ENCODE data around the gene LMX1B. TPM values are rescaled to one million over a fixed set of nuclear protein-coding genes. Genes with fewer than 3 reads are reported as not detected.

LMX1B gene
- total RNA-seq, 1 donor from 2014 or later = 0.26 TPM

DNA sequence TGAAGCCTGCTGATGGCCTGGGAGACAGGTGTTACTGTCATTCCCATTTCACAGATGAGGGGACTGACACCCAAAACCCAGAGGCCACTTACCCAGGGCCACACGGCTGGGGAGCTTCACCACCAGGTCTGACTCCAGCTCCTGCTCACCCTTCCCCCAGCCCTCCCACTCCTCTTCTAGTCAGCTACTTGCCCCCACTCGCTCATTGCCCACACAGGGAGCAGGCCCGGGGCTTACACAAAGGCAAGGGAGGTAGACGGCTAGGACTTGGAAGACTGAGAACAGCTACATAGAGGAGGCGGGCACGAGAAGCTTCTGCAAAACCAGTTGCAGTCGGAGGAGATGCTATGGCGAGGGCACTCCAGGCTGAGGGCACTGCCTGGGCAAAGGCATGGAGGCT, 21.3 kb downstream of the LMX1B start:
- no peak for DNase-seq (ENCODE audit: low spot score)
- no peaks in the 10 kb centered on the region for H3K9me3 Mint-ChIP-seq (ENCODE audit: unreplicated experiment)
- TF ChIP-seq, protein P1, sequence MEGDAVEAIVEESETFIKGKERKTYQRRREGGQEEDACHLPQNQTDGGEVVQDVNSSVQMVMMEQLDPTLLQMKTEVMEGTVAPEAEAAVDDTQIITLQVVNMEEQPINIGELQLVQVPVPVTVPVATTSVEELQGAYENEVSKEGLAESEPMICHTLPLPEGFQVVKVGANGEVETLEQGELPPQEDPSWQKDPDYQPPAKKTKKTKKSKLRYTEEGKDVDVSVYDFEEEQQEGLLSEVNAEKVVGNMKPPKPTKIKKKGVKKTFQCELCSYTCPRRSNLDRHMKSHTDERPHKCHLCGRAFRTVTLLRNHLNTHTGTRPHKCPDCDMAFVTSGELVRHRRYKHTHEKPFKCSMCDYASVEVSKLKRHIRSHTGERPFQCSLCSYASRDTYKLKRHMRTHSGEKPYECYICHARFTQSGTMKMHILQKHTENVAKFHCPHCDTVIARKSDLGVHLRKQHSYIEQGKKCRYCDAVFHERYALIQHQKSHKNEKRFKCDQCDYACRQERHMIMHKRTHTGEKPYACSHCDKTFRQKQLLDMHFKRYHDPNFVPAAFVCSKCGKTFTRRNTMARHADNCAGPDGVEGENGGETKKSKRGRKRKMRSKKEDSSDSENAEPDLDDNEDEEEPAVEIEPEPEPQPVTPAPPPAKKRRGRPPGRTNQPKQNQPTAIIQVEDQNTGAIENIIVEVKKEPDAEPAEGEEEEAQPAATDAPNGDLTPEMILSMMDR (IDR thresholded peaks at IDR 0.05; ENCODE audit: unreplicated experiment) = no peak
- no peak overlapping the region for H3K27ac Mint-ChIP-seq (ENCODE audit: unreplicated experiment)
- no peaks in the 10 kb centered on the region for H3K36me3 Mint-ChIP-seq (ENCODE audit: low read depth, unreplicated experiment)
- no peak overlapping the region for H3K4me3 Mint-ChIP-seq (ENCODE audit: unreplicated experiment)
- H3K27me3 Mint-ChIP-seq (ENCODE audit: unreplicated experiment) = peaks cover 37% of the 10 kb centered on the region
- peaks cover 2% of the 10 kb centered on the region for H3K4me1 Mint-ChIP-seq (ENCODE audit: unreplicated experiment)

DNA sequence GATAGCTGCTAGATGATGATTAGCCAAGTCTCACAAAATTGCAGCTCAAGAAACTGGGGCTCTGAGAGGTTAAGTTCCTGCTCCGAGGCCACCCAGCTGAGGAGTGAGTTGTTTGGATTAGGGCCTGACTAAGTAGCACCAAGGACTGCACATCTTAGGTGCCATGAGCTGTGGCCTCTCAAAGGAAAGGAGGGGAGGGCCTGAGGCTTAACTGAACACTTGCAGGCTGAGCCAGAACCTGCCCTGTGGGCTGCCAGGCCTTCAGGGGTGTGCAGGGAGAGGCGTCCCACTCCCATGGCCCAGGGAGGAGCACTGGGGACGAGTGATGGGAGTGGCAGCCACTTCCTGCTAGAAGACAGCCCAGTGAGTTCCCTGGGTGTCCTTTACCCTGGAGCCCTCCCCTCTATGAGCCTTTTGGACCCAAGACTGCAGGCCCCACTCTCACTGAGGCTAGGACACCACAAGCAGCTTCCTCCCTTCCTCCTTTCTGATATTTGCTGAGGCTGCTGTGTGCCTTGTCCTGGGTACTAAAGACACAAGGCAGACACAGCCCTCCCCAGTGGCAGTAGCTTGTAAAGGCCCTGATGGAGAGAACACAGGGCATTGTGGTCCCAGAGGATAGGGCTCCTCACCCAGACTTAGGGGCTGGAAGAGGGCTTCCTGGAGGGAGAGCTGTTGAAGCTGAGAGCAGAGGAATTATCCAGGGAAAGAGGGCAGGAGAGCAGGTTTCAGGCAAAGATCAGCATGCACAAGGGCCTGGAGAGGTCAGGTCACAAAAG, 22.1 kb downstream of the LMX1B start:
- Mint-ChIP-seq H3K27me3 (ENCODE audit: unreplicated experiment) (peaks cover 41% of the 10 kb centered on the region), H3K9me3 (ENCODE audit: unreplicated experiment) (no peaks in the 10 kb centered on the region), H3K4me3 (ENCODE audit: unreplicated experiment) (no peak overlapping the region), H3K36me3 (ENCODE audit: low read depth, unreplicated experiment) (no peaks in the 10 kb centered on the region), H3K4me1 (ENCODE audit: unreplicated experiment) (peaks cover 2% of the 10 kb centered on the region), H3K27ac (ENCODE audit: unreplicated experiment) (no peak overlapping the region)
- TF ChIP-seq, protein P1 (IDR thresholded peaks at IDR 0.05; ENCODE audit: unreplicated experiment) = no peak
- no peak for DNase-seq (ENCODE audit: low spot score)

GRCh38 chr9:126636983-126637798, 23.5 kb downstream of the LMX1B start:
- TF ChIP-seq, protein P1 (IDR thresholded peaks at IDR 0.05; ENCODE audit: unreplicated experiment) = no peak
- H3K36me3 Mint-ChIP-seq (ENCODE audit: low read depth, unreplicated experiment) = no peaks in the 10 kb centered on the region
- no peak for DNase-seq (ENCODE audit: low spot score)
- peaks cover 40% of the 10 kb centered on the region for H3K27me3 Mint-ChIP-seq (ENCODE audit: unreplicated experiment)
- peaks cover 2% of the 10 kb centered on the region for H3K4me1 Mint-ChIP-seq (ENCODE audit: unreplicated experiment)
- H3K9me3 Mint-ChIP-seq (ENCODE audit: unreplicated experiment) = no peaks in the 10 kb centered on the region
- no peak overlapping the region for H3K27ac Mint-ChIP-seq (ENCODE audit: unreplicated experiment)
- H3K4me3 Mint-ChIP-seq (ENCODE audit: unreplicated experiment) = no peak overlapping the region

GRCh38 chr9:126638571-126639132, 24.9 kb downstream of the LMX1B start:
- H3K27me3 Mint-ChIP-seq (ENCODE audit: unreplicated experiment) = peaks cover 37% of the 10 kb centered on the region
- no peaks in the 10 kb centered on the region for H3K9me3 Mint-ChIP-seq (ENCODE audit: unreplicated experiment)
- no peak for DNase-seq (ENCODE audit: low spot score)
- TF ChIP-seq, protein P1 (IDR thresholded peaks at IDR 0.05; ENCODE audit: unreplicated experiment) = no peak
- H3K4me1 Mint-ChIP-seq (ENCODE audit: unreplicated experiment) = peaks cover 2% of the 10 kb centered on the region
- H3K4me3 Mint-ChIP-seq (ENCODE audit: unreplicated experiment) = no peak overlapping the region
- no peak overlapping the region for H3K27ac Mint-ChIP-seq (ENCODE audit: unreplicated experiment)
- no peaks in the 10 kb centered on the region for H3K36me3 Mint-ChIP-seq (ENCODE audit: low read depth, unreplicated experiment)

Measured in endothelial cell (in vitro differentiated cells).